KBM-7 (cell line): ENCODE results near the gene ZFYVE28.

ENCODE experiments used
- DNase-seq: peaks from one replicate; pipeline ENCODE4 v3.0.0-alpha.2; 2015
- in situ Hi-C: fragments of 300-500 bp; cut with MboI; formaldehyde crosslinking; loops from 2 replicates; pipeline ENCODE4 v1.14.3; 2020; ENCODE audit warnings: low sequenced_read_pairs, low pct_unique_long_range_greater_than_20kb, mixed read lengths

The ZFYVE28 gene

DNA sequence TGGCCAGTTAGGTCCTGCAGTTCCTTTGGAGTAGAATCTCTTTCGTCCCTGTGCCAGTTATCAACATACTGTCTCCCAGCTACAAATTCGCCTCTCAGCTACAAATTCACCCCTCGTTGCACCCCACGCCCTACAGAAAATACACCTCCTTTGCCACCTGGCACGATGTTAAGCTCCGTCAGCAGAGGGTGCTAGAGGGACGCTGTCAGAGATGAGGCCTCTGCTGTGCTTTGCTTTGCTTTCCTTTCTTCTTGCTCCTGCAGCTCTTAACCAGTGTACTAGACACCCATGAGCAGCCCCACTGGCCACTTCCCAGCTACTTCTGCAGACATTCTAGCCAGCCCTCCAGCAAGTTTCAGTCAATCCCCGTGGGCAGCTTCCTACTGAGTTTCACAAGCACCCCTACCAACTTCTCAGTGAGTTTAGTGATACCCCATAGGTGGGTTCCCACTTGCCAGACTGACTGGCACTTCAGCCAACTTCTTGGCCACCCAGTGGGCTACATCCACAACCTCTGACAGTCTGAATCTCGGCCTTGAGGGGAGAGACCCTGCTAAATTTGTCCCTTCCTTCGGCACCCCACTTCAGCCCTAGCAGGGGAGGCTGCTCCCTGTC lies 198.3 kb downstream of the ZFYVE28 start:
- DNase-seq, result peak; percentile 78
- in situ Hi-C loops, result no loop called here
